HFFc6 (cell line): ENCODE results near the gene NIPBL. TPM values are rescaled to one million over a fixed set of nuclear protein-coding genes. Genes with fewer than 3 reads are reported as not detected.
"Not testable (repeated sequence)": the region's sequence is repeated elsewhere in the genome, so short reads cannot be mapped to it uniquely, and the experiment has no call there.

ENCODE experiments used
- DNase-seq: peaks from one replicate; pipeline ENCODE4 v3.0.0-alpha.2; 2018
- H3K27ac Mint-ChIP-seq: 2 replicates; pipeline ENCODE4 v1.8.0; 2020; ENCODE audit warnings: mild to moderate bottlenecking, mixed read lengths
- H3K27me3 Mint-ChIP-seq: 2 replicates; pipeline ENCODE4 v1.8.0; 2021; ENCODE audit warnings: mild to moderate bottlenecking, moderate library complexity, mixed read lengths; ENCODE audit not compliant: insufficient read depth
- H3K36me3 Mint-ChIP-seq: 2 replicates; pipeline ENCODE4 v1.8.0; 2021; ENCODE audit warnings: low read depth, mixed read lengths
- H3K4me1 Mint-ChIP-seq: 2 replicates; pipeline ENCODE4 v1.8.0; 2020; ENCODE audit warnings: low read depth, mixed read lengths
- H3K4me3 Mint-ChIP-seq: 2 replicates; pipeline ENCODE4 v1.8.0; 2020; ENCODE audit warnings: mild to moderate bottlenecking, moderate library complexity, mixed read lengths
- H3K9me3 Mint-ChIP-seq: 2 replicates; pipeline ENCODE4 v1.8.0; 2020; ENCODE audit warnings: mild to moderate bottlenecking, mixed read lengths
- total RNA-seq, 6 experiments: library from RNA; stranded (reverse); fragmentation: NEBNext Ultra II Directional; extraction: Animal tissue kit (Norgen Biotek cat#: 25700); gene quantifications; 2 replicates in 1 of 6; 3 replicates in 5 of 6; pipeline ENCODE4 v1.2.3, GENCODE V29; 2021
- TF ChIP-seq, protein P1 (sequence below): fragments of 200-600 bp; sonication (generic); IDR thresholded peaks from 2 replicates; pipeline ENCODE4 v1.5.0; 2021; ENCODE audit warnings: antibody characterized with exemption, mild to moderate bottlenecking

The NIPBL gene
- total RNA-seq, 6 experiments from 2014 or later, result 31.6 to 35.7 (median 32.6) TPM

DNA sequence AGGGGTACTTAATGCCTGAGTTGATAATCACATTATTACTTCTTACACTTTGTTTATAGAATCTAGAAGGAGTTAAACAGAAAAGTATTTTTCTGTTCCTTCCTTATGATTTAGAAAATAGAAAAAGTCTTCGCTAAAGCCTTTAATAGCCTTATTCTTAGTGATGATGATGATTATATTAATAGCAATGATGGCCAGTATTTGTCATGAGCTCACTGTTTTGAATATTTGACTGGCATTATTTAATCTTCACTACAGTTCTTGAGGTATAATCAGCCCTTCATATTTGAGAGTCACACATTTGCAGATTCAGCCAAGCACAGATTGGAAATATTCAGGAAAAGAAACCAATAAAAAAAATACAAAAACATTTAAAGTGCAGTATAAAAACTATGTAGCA, 23.3 kb downstream of the NIPBL start:
- Mint-ChIP-seq H3K27me3 (no peaks in the 10 kb centered on the region), H3K9me3 (peaks cover 10% of the 10 kb centered on the region), H3K4me1 (peaks cover 58% of the 10 kb centered on the region), H3K4me3 (no peak overlapping the region), H3K36me3 (peaks cover 14% of the 10 kb centered on the region; the same call in 1 of the 2 replicates), H3K27ac (no peak overlapping the region; the same call in 1 of the 2 replicates)
- no peak for DNase-seq
- TF ChIP-seq, protein P1, sequence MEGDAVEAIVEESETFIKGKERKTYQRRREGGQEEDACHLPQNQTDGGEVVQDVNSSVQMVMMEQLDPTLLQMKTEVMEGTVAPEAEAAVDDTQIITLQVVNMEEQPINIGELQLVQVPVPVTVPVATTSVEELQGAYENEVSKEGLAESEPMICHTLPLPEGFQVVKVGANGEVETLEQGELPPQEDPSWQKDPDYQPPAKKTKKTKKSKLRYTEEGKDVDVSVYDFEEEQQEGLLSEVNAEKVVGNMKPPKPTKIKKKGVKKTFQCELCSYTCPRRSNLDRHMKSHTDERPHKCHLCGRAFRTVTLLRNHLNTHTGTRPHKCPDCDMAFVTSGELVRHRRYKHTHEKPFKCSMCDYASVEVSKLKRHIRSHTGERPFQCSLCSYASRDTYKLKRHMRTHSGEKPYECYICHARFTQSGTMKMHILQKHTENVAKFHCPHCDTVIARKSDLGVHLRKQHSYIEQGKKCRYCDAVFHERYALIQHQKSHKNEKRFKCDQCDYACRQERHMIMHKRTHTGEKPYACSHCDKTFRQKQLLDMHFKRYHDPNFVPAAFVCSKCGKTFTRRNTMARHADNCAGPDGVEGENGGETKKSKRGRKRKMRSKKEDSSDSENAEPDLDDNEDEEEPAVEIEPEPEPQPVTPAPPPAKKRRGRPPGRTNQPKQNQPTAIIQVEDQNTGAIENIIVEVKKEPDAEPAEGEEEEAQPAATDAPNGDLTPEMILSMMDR, result no peak

DNA sequence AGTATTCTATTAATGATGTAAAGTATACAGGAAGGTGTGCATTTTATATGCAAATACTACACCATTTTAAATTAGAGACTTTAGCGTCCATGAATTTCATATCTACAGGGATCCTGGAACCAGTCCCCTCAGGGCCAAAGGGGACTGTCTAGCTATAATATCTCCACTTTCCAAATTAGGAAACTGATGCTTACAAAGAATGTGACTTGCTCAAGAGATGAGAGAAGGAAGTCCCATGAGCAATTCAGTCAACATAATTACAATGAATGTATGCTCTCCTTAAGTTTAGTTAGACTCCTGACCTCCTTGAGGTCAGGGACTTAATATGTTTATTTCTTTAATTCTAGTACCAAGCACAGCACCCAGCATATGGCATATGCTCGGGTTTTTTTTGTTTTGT, 23.7 kb downstream of the NIPBL start:
- TF ChIP-seq, protein P1, result no peak
- no peak for DNase-seq
- Mint-ChIP-seq H3K4me3 (no peak overlapping the region), H3K27ac (no peak overlapping the region), H3K27me3 (no peaks in the 10 kb centered on the region), H3K36me3 (peaks cover 14% of the 10 kb centered on the region; the same call in 1 of the 2 replicates), H3K9me3 (peaks cover 10% of the 10 kb centered on the region), H3K4me1 (peaks cover 58% of the 10 kb centered on the region)

DNA sequence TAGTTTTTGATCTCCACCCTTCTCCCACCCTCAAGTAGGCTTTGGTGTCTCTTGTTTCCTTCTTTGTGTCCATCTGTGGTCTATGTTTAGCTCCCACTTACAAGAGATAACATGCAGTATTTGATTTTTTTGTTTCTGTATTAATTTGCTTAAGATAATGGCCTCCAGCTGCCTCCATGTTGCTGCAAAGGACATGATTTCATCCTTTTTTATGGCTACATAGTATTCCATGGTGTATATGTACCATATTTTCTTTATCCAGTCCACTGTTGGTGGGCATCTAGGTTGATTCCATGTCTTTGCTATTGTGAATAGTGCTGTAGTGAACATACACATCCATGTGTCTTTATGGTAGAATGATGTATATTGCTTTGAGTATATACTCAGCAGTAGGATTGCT, 24.5 kb downstream of the NIPBL start:
- H3K27ac Mint-ChIP-seq, H3K27me3 Mint-ChIP-seq, H3K4me3 Mint-ChIP-seq, DNase-seq: not testable (repeated sequence)
- peaks cover 14% of the 10 kb centered on the region; the same call in 1 of the 2 replicates for H3K36me3 Mint-ChIP-seq
- H3K9me3 Mint-ChIP-seq, result peaks cover 10% of the 10 kb centered on the region
- peaks cover 55% of the 10 kb centered on the region for H3K4me1 Mint-ChIP-seq

DNA sequence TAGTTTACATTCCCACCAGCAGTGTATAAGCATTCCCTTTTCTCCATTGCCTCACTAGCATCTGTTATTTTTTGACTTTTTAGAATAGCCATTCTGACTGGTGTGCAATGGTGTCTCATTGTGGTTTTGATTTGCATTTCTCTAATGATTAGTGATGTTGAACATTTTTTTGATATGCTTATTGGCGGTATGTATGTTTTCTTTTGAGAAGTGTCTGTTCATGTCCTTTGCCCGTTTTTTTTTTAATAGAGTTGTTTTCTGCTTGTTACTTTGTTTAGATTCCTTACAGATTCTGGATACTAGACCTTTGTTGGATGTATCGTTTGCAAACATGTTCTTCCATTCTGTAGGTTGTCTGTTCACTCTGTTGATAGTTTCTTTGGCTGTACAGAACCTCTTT, 25.3 kb downstream of the NIPBL start:
- TF ChIP-seq, protein P1, result no peak
- Mint-ChIP-seq H3K27ac (no peak overlapping the region), H3K4me3 (no peak overlapping the region), H3K9me3 (peaks cover 10% of the 10 kb centered on the region), H3K36me3 (peaks cover 14% of the 10 kb centered on the region; the same call in 1 of the 2 replicates), H3K4me1 (peaks cover 50% of the 10 kb centered on the region), H3K27me3 (no peaks in the 10 kb centered on the region)
- no peak for DNase-seq

DNA sequence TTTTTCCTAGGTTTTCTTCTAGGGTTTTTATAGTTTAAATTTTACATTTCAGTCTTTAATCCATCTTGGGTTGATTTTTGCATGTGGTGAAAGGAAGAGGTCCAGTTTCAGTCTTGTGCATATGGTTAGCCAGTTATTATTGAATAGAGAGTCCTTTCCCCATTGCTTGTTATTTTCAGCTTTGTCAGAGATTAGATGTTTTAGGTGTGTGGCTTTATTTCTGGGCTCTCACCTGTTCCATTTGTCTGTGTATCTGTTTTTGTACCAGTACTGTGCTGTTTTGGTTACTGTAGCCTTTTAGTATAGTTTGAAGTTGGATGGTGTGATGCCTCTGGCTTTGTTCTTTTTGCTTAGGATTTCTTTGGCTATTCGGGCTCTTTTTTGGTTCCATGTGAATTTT, 25.8 kb downstream of the NIPBL start:
- peaks cover 47% of the 10 kb centered on the region for H3K4me1 Mint-ChIP-seq
- H3K27me3 Mint-ChIP-seq, result no peaks in the 10 kb centered on the region
- peaks cover 14% of the 10 kb centered on the region; the same call in 1 of the 2 replicates for H3K36me3 Mint-ChIP-seq
- TF ChIP-seq, protein P1, result no peak
- H3K27ac Mint-ChIP-seq, result no peak overlapping the region
- no peak for DNase-seq
- H3K4me3 Mint-ChIP-seq, result no peak overlapping the region
- peaks cover 10% of the 10 kb centered on the region for H3K9me3 Mint-ChIP-seq

DNA sequence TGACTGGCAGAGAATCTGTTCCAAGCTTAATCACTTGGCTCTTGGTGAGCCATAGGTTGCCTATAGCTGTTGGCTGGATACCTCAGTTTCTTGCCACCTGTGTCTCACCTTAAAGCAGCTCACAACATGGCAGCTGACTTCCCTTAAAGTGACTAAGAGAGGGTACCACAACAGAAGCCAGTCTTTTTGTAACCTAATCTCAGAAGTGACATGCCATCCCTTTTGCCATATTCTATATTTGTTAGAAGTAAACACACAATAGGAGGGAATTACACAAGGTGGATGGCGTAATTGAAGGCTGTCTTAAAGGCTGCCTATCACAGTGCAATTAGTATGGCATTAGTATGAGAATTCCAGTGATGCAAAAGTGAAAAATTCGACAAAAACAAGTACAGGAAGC, 28.1 kb downstream of the NIPBL start:
- Mint-ChIP-seq H3K4me1 (peaks cover 30% of the 10 kb centered on the region), H3K27ac (no peak overlapping the region), H3K27me3 (no peaks in the 10 kb centered on the region), H3K9me3 (peaks cover 10% of the 10 kb centered on the region), H3K36me3 (peaks cover 14% of the 10 kb centered on the region; the same call in 1 of the 2 replicates), H3K4me3 (no peak overlapping the region)
- no peak for DNase-seq
- TF ChIP-seq, protein P1, result no peak
